HG03378 (cell line): ENCODE data around the gene HDAC4.

Experiments used
- ATAC-seq: cut with Tn5 transposase; IDR thresholded peaks from one replicate; pipeline ENCODE4 v1.9.1; 2021; ENCODE audit warnings: mild to moderate bottlenecking, moderate library complexity; ENCODE audit not compliant: unreplicated experiment

The HDAC4 gene

DNA sequence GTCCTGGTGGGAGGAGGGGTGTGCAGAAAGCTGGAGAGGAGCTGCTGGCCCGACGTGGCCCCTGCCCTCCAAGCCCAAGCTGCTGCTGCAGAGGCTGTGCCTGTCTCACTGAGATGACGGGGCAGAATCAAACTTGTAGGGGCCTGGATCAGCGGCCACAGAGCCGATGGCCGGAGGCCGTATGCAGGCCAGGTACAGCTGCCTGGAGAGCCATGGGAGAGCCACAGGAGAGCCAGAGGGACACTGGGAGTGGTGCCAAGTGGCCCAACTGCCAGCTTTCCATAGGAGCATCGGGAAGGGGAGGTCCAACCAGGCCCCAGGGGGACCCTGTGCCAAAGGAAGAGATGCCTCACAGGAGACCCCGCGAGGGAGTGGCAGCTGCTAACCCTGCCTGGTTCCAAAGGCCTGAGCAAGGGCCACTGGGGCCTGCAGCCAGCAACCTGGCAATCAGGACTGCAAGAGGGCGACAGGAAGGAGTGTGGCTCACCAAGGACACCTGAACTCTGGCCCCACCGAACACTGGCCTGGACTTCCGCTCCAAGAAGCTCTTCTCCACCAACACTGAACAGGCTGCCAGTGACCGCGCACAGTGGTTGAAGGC is 70.7 kb downstream of the HDAC4 start:
- no peak for ATAC-seq

DNA sequence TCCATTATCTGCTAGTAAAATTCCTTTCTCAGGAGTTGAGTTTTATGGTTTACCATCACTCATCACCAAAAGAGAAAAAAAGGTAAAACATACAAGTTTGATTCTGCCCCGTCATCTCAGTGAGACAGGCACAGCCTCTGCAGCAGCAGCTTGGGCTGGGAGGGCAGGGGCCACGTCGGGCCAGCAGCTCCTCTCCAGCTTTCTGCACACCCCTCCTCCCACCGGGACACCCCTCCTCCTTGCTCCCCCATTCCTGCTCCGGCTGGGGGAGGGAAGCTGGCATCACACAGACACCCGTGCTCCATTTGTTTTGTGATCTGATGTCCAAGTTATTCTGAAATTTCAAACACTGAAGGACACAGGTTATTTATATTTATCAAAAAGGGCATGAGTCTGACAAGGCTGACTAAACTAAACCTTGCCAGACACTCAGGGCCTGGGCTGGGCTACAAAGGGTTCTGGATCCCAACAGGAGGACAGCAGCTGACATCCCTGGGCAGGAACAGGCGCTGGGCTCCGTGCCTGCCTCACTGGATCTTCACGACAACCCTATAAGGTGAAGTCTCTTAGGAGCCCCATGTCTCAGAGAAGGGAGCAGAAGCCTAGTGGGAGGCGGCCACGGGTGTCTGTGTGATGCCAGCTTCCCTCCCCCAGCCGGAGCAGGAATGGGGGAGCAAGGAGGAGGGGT is 71.4 kb downstream of the HDAC4 start:
- no peak for ATAC-seq

GRCh38 chr2:239328351-239329191 is 72.2 kb downstream of the HDAC4 start:
- ATAC-seq = no peak

DNA sequence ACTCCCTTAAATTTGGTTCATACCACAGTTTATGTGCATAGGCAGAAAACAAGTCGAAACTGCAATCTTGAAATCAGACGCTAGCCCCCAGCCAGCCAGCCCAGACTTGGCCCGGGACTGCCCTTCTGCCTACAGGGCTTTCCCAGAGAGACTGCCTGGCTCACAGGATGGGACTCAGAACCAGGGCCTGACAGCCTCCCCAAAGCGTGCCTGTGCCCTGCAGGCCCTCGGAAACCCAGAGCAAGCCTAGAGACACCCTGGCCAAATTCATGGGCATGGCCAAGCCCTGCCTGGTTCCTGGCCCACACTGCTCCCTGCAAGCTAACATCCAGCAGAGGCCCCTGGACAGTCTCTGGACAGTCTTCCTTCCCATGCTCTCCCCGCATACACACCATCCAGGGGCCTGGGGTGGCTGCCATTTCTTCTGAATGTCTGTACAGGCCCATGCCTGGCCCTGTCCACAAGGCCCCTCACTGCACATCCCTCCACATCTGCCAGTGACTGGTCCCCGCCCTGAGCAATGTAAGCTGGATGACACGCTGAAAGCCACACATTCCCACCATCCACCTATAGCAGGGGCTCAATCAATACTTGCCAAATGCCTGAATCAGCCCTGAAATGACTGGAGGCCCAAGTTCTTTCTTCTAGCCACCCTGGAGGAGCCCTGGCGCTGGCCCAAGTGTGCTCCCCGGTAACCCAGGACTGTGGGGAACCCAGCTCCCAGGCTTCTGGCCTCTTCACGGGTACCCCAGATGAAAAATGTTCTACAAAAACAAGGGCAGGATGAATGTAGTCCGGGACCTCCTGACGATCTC is 73.1 kb downstream of the HDAC4 start:
- no peak for ATAC-seq

DNA sequence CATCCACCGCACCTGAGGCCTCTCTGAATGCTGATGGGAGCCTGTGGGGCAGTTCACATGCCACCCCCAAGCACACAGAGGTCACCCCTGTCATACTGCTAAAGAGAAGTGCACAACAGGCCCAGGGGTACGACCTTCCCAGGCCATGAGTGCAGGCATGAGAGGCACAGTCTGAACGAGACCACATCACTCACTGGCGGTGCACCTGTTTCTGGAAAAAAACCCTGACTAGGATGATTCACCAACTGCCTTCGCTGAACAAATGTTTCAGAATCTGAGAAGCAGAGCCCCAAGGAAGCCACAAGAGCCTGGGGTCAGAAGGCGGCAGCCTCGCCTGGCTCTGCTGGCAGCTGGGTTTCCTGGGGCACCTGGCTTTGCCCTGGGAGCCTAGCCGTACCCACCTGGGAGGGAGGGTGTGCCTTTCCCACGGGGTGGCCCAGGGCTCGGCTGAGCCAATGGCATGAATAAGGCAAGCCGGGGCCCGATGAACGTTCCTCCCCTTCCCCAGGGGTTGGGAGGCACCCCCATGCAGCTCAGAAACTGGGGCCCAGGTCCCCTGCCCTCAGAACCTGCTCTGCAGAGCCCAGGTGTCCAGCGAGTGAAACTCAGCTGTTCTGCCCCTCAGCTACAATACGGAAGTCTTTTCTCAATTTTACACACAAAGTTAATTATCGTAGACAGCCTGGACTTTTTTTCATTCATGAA is 73.8 kb downstream of the HDAC4 start:
- no peak for ATAC-seq

DNA sequence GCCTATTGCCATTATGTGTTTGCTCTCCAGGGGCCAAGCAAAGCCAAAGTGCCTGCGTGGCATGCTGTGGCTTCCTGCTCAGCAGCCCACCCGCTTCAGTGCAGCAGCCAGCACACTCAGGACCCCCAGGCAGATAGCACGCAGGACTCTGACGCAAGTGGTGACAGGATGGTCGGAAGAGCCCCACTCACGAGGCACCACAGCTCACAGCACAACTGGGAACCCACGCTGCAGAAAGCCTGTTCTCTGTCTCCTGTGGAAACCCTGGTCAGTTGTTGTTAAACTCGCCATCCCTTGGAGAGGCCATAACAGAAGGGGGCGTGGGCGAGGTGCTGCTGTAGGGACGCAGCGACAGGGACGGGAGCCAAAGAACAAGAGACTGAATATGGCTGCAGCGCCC is 76.4 kb downstream of the HDAC4 start:
- no peak for ATAC-seq

- no peak for ATAC-seq
Measured at GRCh38 chr2:239323447-239323846, 77.4 kb downstream of the HDAC4 start.

- no peak for ATAC-seq
Measured at GRCh38 chr2:239322416-239323086, 78.3 kb downstream of the HDAC4 start.

DNA sequence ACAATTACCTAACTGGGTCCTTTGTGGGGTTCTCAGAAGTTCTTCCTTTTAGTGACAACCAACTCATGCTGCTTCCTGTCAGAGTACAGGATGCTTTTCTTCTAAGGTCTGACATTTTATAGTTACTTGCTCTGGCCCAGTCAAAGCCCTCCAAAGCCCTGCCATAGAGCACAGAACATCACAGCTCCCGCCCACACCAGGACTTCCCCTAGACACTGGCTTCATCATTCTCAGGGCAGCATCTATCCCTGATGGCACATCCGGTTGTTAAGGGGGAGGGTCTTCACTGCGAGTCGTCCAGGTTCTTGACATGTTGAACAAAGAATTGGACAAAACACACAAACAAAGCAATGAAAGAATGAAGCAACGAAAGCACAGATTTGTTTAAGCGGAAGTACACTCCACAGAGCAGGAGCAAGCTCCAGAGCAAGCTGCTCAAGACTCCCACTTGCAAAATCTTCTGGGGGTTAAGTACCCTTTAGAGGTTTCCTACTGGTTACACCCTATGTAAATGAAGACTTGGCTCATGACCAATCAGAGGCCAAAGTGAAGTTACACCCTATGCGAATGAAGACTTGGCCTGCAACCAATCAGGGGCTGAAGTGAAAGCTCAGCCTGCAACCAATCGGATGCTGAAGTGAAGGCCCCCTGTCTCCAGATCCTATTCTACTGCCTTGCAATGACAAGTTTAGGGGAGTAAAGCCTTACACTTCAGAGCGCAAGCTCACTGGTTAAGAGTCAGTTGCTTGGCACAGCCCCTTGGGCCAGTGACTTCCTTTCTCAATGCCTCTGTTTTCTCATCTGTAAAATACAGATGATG is 79.0 kb downstream of the HDAC4 start:
- no peak for ATAC-seq

GRCh38 chr2:239318790-239319661 is 81.8 kb downstream of the HDAC4 start:
- ATAC-seq = no peak

DNA sequence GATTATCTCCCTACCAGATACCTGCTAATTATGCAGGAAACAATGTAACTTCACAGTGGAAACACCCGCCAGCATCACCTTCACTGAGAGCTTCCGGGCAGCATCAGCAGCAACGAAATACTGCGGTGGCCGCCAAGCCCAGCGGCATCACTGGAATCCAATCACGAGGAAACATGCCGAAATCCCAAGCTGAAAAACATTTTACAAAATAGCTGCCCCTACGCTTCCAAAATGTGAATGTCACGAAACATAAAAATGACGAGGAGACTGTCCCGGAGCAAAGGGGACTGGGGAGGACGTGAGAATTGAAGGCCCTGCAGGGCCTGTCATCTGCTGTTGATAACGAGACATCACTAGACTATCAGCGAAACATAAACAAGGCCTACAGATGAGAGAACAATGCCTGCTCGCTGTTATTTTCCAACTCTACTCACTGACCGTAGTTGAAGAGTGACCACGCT is 82.6 kb downstream of the HDAC4 start:
- ATAC-seq = no peak

DNA sequence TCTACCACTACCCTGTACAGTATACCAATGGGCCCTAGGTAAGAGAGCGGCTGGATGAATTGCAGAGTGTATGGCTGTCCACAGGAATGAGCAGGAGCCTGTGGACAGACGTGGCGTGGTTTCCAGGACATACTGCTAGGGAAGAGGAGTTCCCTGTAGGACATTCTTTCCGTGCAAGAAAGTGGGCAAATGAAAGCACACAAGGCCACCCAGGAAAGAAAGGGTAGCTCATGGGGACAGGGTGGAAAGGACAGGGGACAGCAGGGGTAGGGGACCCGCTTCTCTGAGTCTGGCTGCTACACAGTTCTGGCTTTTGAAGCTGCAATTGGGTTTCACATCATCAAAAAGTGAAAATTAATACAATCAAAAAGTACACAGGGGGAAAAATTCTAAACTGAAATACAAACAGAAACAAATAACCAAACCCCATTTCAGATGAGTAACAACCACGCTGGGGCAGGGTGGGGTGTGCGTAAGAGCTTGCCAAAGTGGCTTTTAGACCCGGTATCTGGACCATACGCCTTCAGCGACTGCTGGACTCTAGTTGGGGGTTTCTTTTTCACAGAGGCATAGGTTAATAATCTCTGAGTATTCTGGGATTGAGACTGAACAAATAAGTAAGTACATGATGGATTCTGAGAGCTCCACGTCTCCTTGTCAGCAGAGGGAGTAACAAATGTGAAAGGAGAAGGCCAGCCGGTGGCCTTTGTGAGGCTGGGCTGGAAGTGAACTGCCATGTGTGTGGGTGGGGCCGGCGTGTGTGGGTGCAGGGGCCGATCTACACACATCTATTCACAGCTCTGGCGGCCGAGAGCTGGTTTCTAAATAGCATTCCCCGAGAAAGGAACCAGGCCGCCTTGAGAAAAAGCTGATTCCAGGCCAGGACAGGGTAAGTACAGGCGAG is 84.0 kb downstream of the HDAC4 start:
- ATAC-seq = no peak

DNA sequence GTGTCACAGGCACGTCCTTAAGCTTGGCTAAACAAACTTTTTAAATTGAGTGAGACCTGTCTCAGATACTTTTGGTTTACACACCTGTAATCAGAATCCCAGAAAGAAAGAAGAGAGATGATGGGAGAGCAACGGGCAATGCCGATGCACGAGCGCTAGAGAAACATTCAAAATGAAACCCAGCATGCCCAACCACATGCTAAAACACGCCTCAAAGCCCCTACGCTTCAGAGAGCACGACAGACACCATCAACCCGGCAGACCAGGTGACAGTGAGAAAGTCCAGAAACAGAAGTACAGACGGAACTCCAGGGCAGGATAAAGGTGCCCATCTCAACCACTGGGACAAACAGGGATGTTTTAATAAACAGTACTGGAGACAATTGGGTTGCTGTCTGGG is 85.5 kb downstream of the HDAC4 start:
- ATAC-seq = no peak

- no peak for ATAC-seq
Measured at GRCh38 chr2:239313776-239314175, 87.0 kb downstream of the HDAC4 start.

DNA sequence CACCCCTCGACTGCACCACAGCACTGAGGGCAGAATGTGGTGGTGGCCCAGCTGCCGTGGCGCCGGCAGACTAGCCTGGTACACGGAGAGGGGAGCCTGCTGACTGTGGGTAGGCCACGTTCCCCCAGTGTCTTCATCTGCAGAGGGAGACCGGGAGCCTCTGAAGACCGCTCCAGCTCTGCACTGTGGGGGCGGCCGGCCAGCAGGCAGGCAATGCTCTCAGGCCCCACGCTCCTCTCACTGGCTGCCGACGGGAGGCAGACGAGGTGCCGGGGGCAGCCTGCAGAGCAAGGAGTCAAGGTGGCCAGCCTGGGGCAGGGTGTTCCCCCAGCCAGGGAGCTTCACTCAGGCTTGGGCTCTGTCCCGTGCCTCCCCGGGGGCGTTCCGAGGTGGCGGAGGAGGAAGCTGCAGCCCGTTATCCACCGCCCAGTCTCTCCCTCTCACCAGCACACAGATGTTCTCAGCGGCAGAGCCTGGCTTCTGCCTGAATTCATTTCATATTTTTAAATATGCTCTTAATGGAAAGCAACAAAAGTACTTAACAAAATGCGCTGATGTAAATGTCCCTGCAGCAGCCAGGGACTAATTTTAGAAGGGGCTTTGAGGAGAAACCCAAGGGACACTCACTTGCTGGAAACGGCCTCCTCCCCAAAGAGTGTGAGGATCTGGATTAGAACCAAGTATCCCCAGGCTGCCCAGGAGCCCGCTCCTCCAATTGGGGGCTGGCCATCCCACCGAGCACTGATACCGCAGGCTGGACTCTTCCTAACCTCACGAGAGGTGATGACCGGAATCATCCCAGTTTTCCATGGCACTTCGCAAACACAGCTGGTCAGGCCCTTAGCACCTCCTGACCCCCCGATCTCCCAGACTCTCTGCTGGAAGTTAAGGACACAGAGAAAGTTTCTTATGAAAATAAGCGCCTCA is 87.8 kb downstream of the HDAC4 start:
- no peak for ATAC-seq

DNA sequence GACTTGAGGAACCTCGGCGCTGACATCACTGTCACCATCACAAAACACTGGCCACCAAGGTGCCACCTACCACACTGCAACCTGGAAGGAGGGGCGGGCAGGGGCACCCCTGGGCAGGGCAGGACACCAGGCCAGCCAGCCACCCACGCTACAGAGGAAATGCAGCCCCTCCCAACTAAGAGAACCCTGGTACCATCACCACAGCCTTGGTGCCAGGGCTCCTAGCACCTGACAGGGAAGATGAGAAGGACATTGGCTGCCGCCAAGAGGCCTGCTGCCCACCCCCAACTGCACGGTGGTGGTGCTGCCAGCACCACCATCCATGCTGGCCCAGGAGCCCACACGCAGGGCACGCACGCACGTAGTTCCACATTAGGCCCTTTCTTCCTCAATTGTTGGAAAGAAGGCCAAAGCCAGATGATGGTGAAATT is 88.7 kb downstream of the HDAC4 start:
- no peak for ATAC-seq
